ENCODE data around the gene UBR1. TPM values are rescaled to one million over a fixed set of nuclear protein-coding genes. Genes with fewer than 3 reads are reported as not detected.

Gene UBR1
- total and polyA plus RNA-seq, 10 of the 15 experiments (the other 5 are each of a cell fraction or from before 2014, with no cell fraction given), result 4.5 to 27.5 (median 16.7) TPM

- TF ChIP-seq NKRF (conservative IDR thresholded peaks at IDR 0.05) (no peak; the same call in none of the 2 replicates), CREM (IDR thresholded peaks at IDR 0.05; ENCODE audit: low read depth) (peak; percentile 90), IKZF2 (IDR thresholded peaks at IDR 0.05) (no peak), ATF2 (IDR thresholded peaks at IDR 0.05; ENCODE audit: low read length) (no peak), HDGF (IDR thresholded peaks at IDR 0.05) (peak; percentile 80; the same call in 1 of the 2 replicates), TARDBP (IDR thresholded peaks at IDR 0.05; ENCODE audit: borderline replicate concordance) (0 out of 2 replicates have a peak, but pooled peaks have one; percentile 61), MXI1 (IDR thresholded peaks at IDR 0.05; ENCODE audit: low read depth, low read length) (peak; percentile 42; the same call in 1 of the 2 replicates), RUNX3 (IDR thresholded peaks at IDR 0.05; ENCODE audit: low read length) (peak; percentile 34; the same call in 1 of the 2 replicates), ZNF207 (IDR thresholded peaks at IDR 0.05; ENCODE audit: borderline replicate concordance) (0 out of 2 replicates have a peak, but pooled peaks have one; percentile 9), SMARCA5 (IDR thresholded peaks at IDR 0.05) (peak; percentile 60; the same call in 1 of the 2 replicates), CHD2 (IDR thresholded peaks at IDR 0.05; ENCODE audit: borderline replicate concordance, low read depth, low read length) (peak; percentile 98), ZNF217 (IDR thresholded peaks at IDR 0.05) (no peak), PAX8 (IDR thresholded peaks at IDR 0.05) (no peak), TAF1 (IDR thresholded peaks at IDR 0.05; ENCODE audit: borderline replicate concordance, low read depth, low read length) (no peak), TCF12 (IDR thresholded peaks at IDR 0.05; ENCODE audit: low read depth, low read length) (peak; percentile 61; the same call in 1 of the 2 replicates), KDM1A (IDR thresholded peaks at IDR 0.05; ENCODE audit: borderline replicate concordance) (no peak), RB1 (IDR thresholded peaks at IDR 0.05; ENCODE audit: borderline replicate concordance) (peak; percentile 45; the same call in 1 of the 2 replicates), RELB (IDR thresholded peaks at IDR 0.05; ENCODE audit: low read depth) (no peak), ZBTB40 (IDR thresholded peaks at IDR 0.05; ENCODE audit: borderline replicate concordance) (no peak; the same call in 1 of the 2 replicates), IKZF1 (conservative IDR thresholded peaks at IDR 0.05) (peak; percentile 91), NFXL1 (IDR thresholded peaks at IDR 0.05; ENCODE audit: borderline replicate concordance) (no peak)
Measured at GRCh38 chr15:42920519-42921341, 185.1 kb downstream of the UBR1 start, which contains the start of gene TTBK2 (continued).

Measured in GM12878 (cell line).